Activated T-cell treated with anti-CD3 and anti-CD28 coated beads for 48 hours (primary cell): ENCODE measurements around the gene DRP2.
"Not testable (repeated sequence)": the region's sequence is repeated elsewhere in the genome, so short reads cannot be mapped to it uniquely, and the experiment has no call there.

Source experiments
- DNase-seq: peaks from one replicate; pipeline ENCODE4 v3.0.0-alpha.2; 2020; ENCODE audit warnings: low read depth

Gene DRP2, protein sequence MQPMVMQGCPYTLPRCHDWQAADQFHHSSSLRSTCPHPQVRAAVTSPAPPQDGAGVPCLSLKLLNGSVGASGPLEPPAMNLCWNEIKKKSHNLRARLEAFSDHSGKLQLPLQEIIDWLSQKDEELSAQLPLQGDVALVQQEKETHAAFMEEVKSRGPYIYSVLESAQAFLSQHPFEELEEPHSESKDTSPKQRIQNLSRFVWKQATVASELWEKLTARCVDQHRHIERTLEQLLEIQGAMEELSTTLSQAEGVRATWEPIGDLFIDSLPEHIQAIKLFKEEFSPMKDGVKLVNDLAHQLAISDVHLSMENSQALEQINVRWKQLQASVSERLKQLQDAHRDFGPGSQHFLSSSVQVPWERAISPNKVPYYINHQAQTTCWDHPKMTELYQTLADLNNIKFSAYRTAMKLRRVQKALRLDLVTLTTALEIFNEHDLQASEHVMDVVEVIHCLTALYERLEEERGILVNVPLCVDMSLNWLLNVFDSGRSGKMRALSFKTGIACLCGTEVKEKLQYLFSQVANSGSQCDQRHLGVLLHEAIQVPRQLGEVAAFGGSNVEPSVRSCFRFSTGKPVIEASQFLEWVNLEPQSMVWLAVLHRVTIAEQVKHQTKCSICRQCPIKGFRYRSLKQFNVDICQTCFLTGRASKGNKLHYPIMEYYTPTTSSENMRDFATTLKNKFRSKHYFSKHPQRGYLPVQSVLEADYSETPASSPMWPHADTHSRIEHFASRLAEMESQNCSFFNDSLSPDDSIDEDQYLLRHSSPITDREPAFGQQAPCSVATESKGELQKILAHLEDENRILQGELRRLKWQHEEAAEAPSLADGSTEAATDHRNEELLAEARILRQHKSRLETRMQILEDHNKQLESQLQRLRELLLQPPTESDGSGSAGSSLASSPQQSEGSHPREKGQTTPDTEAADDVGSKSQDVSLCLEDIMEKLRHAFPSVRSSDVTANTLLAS

DNA sequence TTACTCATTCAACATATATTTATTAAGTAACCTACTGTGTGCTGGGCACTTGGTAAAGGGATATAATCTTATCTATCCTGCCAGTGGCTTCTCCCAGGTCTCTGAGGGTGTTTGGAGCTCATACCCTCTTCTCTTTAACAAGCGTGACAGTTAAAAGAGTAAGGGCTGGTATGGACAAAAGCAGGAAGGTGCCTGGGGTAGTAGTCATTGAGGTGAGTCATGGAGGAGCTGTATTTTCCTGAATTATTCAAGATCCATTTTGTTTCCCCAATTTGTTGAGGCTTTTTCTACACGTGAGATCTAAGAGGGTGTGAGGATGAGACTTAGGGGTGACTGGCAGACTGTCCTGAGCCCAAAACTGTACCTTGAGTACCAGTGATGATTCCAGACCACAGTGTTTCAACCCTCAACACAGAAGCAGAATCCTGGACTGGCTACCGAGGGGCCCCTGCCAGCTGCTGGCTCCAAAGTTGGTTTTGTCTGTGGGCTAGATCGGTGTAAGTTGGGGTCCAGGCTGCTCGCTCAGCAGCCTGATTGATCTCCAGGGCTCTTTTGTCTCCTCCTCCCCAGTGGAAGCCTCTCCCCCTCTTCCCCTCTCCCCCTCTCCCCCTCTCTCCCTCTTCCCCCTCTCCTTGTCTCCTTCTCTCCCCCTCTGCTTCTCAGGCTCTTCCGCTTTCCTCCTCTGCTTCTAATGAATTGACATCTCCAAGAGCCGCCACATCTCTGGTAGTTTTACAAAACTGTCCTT is at the start of gene DRP2:
DRP2 (plus strand) TSS at position 671 of the 748 bp plus-strand sequence. CDS start 11,862 bp downstream, outside the sequence.
- DNase-seq, result no peak

DNA sequence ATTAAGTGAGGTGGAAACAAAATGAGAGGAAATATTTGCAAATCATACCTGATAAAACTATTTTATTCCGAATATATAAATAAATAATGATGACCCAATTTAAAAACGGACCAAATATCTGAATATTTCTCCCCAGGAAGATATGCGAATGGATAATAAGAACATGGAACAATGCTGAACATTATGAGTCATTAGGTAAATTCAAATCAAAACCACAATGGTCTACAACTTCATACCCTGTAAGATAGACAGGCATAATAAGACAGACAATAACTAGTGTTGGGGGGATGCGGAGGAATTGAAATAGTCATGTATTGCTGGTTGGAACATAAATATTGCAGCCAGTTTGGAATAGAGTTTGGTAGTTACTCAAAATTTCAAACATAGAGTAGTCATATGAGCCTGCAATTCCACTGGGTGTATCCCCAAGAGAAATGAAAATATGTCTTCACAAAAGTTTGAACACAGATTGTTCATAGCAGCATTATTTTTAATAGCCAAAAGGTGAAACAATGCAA is 47.6 kb upstream of the DRP2 start:
- no peak for DNase-seq

DNA sequence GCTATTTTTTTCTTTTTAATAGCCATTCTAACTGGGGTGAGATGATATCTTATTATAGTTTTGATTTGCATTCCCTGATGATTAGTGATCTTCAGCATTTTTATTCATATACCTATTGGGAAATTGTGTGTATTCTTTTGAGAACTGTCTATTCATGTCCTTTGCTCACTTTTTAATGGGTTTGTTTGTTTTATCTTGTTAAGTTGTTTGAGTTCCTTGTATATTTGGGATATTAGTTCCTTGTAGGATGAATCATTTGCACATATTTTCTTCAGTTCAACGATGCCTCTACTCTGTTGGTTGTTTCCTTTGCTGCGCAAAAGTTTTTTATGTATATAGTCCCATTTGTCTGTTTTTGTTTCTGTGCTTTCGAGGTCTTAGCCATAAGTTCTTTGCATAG is 43.1 kb upstream of the DRP2 start:
- no peak for DNase-seq

DNA sequence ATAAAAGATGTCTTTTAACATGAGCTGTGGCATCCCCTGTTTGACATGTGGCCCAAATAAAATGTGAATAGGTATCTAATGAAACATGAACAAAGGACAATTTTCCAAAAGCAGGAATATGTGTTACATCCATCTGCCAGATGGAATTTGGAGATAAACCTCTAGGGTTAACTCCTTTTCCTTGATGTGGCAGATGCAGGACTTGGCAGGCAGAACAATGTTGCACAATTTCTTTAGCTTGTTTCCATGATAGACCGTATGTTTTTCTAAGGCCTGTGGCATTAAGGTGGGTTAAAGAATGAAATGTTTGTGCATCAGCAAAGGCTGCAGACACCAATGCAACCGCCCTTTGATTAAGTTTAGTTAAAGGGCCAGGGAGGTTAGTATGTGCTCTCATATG is 34.7 kb upstream of the DRP2 start:
- DNase-seq, result not testable (repeated sequence)

DNA sequence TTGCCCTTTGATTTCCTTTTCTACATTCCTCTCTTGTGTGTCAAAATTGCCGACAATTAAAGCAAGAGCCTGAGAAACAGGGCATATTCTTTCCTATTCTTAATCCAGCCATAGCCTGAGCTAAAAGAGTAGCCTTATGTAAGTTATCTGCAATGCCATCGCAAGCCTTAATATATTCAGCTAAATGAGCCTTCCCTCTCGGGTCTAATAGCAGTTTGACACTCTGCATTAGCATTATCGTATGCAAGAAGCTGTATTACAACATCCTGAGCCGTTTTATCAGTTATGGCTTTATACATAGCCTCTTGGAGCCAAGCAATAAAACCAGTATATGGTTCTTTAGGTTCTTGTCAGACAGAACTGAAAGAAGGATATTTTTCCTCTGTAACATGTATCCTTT is 31.6 kb upstream of the DRP2 start:
- not testable (repeated sequence) for DNase-seq

DNA sequence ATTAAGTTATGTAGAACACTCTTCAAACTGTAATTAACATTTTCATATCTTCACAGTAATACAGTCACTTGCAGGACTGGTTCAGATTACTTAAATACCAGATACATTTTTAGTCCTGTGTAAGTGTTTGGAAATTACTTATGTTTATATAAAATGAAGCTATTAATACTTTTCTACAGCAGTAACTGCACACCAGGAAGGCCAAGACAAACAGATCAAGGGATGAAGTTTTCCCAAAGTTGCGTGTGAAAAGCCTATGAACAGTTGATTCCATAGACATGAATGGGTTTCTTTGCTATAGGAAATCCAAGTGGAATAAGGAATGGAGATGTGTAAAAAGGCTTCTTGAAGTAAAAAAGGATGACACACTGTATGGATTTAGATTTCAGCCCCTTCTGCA is 28.9 kb upstream of the DRP2 start:
- no peak for DNase-seq

DNA sequence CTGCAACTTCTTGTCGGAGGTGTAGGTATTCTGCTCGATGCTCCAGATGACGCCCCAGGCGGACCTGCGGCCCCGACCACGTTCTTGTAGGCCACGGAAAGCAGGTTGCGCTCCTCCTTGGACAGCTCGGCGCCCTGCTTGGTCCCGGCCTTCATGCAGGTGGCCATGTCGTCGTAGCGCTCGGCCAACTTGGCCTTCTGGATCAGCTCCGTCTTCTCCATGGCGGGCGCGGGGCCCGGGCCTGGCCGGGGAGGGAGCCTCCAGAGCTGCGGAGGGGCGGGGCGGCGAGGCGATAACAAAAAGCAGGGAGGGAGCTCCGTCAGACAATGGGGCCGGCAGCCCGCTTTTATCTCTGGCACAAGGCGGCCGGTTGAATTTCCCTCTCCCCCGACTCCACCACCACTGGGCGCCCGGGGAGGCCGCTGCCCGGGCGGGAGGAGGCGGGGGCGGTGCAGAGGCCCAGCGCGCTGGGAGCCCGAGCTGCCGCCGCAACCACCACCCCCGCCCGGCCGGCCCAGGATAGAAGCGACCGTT is 28.3 kb upstream of the DRP2 start:
- no peak for DNase-seq

DNA sequence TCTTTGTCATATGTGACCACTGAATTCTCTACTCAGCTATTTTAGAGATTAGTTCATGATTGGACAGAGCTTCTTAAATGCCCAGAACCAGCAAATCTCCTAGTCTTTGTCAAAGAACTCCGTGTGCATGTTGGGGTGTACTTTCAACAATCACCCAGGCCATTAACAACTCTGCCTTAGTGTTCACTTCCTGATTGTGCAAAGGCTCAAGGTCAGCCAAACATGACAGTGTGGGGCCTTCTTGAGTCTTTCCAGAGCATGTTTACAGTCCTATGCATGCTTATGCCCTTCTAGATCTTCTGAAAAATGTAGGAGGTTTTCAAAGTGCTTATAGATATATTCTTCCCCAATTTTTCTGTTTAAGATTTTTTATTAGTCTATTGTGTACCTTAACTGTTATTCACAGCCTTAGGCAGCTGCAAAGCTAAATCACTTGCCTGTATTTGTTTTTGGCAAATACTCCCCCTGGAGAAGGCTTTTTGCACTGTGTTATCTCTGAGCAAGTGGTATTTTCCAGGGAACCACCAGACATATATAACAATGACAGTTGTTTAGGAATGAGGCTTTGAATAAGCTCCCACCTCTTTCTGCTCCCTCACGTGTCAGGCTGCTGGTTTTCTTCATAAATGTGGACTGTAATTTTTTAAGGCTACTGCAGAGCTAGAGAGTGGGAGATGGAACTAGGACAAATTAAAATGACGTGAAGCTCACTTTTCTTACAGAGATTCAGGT is 24.0 kb upstream of the DRP2 start:
- no peak for DNase-seq

DNA sequence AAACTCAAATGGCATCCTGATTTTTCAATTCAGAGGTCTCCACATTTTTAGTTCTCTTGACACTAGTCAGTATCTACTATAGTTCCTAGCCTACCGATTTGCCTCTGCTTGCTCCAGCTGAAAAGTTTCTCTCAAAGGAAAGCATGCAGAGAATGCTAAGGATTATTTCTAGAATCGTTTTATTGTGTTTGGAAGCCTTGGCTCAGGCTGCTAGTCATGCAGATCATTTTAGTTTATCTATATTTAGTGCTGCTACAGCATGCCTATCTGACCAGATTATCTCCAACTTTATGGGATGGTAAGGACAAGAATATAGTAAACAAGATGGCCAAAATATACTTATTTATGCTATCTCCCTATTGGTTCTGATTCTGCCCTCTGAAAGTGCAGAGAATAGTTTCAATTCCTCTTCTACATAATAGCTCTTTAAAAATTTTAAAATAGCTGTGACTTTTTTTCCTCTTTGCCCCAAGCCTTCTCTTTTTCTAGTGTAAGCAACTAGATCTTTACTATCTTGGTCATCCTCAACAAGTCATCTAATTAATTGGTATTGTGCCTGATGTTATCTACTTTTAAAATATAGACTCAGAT is 15.7 kb upstream of the DRP2 start:
- DNase-seq, result no peak

DNA sequence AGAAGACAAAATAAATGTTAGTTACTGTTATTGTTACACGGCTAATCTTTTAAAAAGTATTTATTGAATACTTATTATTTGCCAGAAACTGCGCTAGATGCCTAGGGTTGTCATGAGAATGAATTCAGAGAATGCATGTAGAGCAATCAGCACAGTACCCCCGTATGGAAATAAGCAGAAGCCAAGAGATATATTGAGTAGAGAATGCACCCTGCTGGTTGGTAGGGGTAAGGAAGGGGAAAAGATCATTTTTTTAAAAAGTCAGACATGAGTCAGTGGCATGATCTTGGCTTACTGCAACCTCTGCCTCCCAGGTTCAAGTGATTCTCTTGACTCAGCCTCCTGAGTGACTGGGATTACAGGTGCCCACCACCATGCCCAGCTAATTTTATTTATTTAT is 13.1 kb upstream of the DRP2 start:
- no peak for DNase-seq

DNA sequence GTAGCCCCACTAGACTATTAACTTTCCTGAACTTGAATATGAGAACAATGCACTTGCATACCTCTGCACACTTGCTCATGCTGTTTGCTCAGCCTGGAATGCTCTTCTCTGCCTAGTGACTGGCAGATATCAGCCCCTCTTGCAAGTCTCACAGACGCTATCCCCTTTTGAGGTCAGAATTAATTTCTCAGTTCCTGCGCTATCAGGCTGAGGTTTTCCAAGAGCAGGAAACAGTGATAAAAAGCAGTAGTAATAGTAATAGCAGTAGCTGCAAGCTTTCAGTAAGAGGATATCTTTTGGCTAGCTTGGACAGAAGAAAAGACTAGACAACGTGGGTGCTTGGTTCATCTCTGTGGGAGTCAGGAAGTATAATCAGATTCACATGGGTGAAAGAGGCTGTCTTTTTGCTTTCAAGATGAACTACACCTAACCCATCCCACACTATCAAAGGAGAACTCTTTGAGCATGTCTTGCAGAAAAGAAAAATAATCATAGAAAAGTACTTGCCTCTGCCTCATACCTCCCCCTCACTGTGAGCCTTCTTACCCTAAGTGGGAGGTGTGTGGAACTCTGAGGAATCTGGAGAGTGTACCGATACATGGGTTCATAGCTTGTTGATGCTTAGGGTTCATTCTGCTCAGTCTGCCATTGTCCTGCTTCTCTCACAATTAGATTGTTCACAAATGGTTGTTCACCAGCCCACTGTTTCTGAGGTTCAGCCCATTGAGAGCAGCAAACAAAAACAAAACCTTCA is 11.3 kb upstream of the DRP2 start:
- no peak for DNase-seq

DNA sequence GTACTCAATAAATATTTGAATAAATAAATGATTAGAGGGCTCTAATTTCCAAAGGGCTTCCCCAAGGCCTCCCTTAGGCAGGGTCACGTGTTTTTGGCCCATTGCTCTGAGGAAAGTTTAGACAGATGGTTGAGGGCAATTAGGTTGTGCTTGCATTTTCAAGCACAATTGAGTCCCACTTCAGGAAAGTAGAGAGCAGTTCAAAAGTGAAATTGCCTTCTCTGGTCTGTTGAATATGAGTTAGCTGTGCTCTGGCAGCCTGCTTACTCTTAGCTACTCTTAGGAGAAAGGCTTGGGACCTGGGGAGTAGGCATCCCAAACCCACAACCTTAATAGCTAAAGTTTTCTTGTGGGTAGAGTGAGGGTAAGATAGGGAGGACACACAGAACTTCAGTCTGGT is 9.0 kb upstream of the DRP2 start:
- DNase-seq, result no peak

DNA sequence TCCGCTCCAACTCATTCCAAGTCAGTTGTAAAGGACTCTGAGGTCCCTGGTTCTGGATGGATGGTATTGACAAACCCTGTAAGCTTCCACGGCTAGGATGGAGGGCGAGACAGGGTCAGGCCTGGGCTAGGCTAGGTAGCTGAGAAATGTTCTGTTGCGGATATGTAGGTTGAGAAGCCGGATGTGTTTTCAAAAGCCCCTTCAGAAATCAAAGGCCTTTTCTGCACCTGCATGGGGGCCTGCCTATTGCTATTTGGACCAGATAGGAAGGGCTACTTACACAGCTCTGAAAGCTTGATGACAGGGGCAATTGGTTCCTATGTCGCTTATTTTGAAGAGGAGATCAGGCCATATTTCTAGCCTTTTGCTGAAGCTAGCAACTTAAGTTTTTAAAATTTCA is 1.9 kb upstream of the DRP2 start:
- DNase-seq, result no peak

DNA sequence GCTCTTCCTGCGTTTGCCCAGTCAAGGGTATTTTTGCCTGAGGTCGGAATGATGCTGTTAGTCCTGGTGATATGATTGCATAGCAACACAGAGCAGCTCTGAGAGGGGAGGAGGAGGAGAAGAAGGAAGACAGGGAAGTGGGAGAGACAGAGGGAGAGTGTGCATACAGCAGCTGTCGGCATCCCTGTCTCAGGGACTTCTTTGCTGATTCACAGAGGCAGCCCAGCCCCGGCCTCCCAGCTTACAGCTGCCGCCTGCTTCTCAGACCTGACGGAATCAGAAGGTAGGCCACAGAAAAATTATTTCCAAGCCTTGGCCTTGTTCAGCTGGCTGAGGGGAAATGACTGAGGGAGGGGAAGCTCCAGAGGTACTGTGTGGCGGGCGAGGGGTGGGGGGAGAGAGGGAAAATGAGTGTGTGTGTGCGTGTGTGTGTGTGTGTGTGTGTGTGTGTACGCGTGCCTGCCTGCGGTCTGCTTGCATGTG is 319 bp downstream of the DRP2 start:
- no peak for DNase-seq

DNA sequence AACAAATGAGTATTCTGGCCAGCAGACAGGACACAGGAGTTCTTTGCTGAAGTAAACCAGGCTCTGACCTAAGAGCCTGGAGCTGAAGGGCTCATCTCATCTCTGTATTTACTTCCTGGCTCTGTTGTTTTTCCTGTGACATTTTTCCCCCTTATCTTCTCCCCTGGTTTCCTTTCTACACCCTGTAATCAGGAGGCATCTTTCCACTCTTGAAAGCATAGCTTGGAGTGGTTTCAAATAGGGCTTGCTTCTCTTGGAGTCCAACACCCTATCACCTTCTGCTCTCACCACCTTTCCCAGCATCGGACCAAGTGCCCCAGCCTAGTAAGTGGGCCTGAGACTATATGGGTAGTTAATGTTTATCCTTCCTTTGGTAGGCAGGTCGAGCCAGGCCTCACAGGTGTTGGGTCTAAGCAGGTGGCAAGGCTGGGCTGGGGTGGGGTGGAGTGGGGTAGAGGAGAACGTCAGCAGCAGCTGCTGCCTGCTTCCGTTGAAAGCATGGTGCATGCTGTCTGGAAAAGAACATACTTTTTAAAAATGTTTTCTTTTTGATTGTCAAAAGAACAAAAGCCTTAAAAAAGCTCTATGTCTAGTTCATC is 1.2 kb downstream of the DRP2 start:
- DNase-seq, result no peak

DNA sequence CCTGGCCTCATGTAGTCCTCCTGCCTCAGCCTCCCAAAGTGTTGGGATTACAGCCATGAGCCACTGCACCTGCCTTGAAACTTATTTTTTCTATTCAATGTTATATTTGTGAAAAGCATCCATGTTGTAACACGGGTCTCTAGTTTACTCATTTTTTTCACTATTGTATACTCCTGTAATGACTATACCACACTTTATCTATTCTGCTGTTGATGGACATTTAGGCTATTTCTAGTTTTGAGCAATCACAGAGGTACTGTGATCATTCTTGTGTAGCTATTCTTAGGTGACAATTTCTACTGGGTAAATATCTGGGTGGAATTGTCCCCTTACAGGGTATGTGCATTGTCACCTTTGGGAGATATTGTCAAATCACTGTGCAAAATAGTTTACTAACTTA is 3.6 kb downstream of the DRP2 start:
- DNase-seq, result no peak

DNA sequence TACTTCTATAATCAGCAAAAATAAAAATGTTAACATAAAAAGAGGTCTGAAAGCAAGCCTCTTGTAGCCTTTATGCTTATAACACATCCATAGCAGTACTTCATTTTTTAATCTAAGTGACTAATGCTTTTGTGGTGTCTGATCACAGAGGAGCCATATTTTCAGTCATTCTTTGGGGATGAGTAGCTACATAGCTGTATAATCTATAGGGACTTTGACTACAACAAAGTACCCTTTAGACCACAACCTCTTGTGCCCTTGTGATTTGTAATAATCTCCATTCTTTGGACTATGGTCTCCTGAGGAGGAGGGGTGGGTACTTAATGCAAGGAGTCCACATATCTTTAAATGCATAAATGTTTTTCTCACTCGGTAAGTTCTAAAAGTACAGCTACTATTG is 9.6 kb downstream of the DRP2 start:
- DNase-seq, result no peak

DNA sequence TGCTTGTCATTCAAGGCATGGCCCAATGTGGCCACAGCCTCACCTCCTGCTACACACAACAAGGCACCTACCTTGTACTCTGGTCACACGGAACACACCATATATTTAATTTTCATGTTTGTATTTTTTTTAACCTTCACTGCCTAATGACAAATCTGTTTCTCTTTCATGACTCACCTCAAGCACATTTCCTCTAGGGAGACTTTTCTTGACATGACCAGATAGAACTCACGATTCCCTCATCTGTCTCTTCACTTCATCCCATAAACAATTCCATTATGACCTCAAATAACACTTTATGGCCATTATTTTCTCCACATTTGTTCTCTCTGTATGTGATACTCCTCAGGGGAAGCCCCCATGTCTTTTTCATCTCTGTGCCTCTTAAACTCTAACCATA is 11.1 kb downstream of the DRP2 start:
- no peak for DNase-seq

DNA sequence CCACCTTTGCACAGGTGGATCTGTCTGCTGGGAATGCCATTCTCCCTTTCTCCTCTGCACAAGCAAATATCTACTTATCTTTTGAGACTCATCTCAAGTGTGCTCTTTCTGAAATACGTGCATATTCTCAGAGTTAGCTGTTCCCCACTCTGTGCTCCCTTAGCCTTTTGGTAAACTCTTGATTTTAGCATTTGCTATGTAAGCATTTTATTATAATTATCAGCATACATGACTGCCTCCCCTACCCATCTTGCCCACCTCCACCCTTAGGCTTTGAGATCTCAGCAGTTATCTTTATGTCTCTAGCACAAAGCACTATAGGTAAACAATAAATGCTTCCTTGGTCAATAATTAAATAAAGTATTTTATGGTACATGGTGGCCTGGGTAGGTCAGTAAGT is 11.5 kb downstream of the DRP2 start:
- no peak for DNase-seq
